ENCODE data around the gene DNLZ.

The DNLZ gene

GRCh38 chr9:136341769-136342168 is 21.8 kb downstream of the DNLZ start:
- DNase-seq: no peak
- H3K27ac Mint-ChIP-seq: no peak overlapping the region
- no peak overlapping the region for H3K4me3 Mint-ChIP-seq
- no peaks in the 10 kb centered on the region for H3K27me3 Mint-ChIP-seq
- no peaks in the 10 kb centered on the region for H3K36me3 Mint-ChIP-seq (ENCODE audit: low read depth)
- no peaks in the 10 kb centered on the region for H3K9me3 Mint-ChIP-seq
- no peaks in the 10 kb centered on the region for H3K4me1 Mint-ChIP-seq (ENCODE audit: low read depth)

DNA sequence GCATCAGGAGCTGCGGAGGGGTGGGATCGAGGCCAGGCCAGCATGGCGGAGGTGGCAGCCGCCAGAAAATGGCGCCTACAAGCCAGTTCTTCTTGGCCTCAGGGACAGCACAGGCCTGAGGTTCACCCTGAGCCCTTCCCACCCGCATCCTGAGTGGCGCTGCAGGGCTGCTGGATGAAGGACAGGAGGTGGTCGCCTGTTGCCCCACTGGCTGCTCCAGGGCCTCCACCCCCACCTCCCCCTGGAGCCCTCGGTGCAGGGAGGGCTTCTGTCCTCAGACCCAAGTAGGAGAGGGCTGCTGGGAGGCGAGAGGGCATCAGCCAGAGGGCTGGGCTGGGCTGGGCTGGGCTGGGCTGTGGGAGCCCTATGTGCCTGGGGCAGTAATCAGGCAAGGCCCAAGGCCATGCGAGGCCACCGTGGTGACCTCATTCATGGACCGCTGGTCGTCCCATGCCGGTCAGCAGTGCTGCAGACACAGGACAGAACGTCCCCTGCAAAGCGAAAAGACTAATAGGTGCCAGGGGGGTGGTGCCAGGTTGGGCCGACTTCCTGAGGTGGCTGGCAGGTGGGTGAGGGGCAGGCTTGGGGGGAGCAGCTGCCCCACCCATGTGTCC is 22.4 kb downstream of the DNLZ start:
- no peak overlapping the region for H3K4me3 Mint-ChIP-seq

DNA sequence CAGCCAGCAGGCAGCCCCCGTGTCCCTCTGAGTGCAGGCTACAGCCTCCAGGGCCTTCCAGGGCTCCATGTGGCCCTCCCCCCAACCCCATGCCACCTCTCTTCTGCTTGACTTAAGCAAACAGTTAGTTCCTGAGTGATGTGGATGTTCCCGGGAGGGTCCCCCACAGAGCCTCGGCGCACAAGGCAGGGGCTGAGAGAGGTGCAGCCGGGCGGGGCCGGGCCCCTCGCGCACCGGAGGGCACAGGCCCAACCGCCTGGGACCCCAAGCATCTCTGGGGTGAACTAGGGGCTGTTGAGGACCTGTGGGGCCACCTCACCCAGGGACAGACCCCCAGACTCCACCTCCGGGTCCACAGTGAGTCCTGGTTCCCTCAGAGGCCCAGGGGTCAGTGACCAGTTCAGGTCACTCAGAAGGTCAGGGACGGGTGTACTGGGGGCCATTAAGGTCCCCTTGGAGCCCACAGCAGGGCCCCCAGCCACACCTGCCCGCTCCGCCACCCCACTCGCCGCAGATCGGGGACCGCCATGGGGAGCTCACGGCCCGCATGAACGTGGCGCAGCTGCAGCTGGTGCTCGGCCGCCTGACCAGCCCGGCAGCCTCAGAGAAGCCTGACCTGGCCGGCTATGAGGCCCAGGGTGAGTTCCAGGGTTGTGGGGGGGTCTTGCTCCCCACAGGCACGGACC is 23.0 kb downstream of the DNLZ start:
- H3K27ac Mint-ChIP-seq: no peak overlapping the region
- DNase-seq: no peak
- H3K36me3 Mint-ChIP-seq (ENCODE audit: low read depth): no peaks in the 10 kb centered on the region
- no peak overlapping the region for H3K4me3 Mint-ChIP-seq
- H3K9me3 Mint-ChIP-seq: no peaks in the 10 kb centered on the region
- no peaks in the 10 kb centered on the region for H3K4me1 Mint-ChIP-seq (ENCODE audit: low read depth)
- H3K27me3 Mint-ChIP-seq: no peaks in the 10 kb centered on the region

More for the DNA sequence above, 22.4 kb downstream of the DNLZ start:
- Mint-ChIP-seq H3K36me3 (ENCODE audit: low read depth) (no peaks in the 10 kb centered on the region), H3K27me3 (no peaks in the 10 kb centered on the region), H3K27ac (no peak overlapping the region), H3K9me3 (no peaks in the 10 kb centered on the region), H3K4me1 (ENCODE audit: low read depth) (no peaks in the 10 kb centered on the region)
- DNase-seq: no peak

- Mint-ChIP-seq H3K4me1 (ENCODE audit: low read depth) (no peaks in the 10 kb centered on the region), H3K27ac (no peak overlapping the region), H3K9me3 (no peaks in the 10 kb centered on the region), H3K27me3 (no peaks in the 10 kb centered on the region), H3K36me3 (ENCODE audit: low read depth) (no peaks in the 10 kb centered on the region), H3K4me3 (no peak overlapping the region)
- DNase-seq: no peak
Observed at GRCh38 chr9:136339958-136340310, 23.6 kb downstream of the DNLZ start.

- no peaks in the 10 kb centered on the region for H3K9me3 Mint-ChIP-seq
- H3K4me1 Mint-ChIP-seq (ENCODE audit: low read depth): no peaks in the 10 kb centered on the region
- H3K27me3 Mint-ChIP-seq: no peaks in the 10 kb centered on the region
- H3K27ac Mint-ChIP-seq: no peak overlapping the region
- no peaks in the 10 kb centered on the region for H3K36me3 Mint-ChIP-seq (ENCODE audit: low read depth)
- H3K4me3 Mint-ChIP-seq: no peak overlapping the region
- no peak for DNase-seq
Observed at GRCh38 chr9:136339173-136339957, 24.2 kb downstream of the DNLZ start.

DNA sequence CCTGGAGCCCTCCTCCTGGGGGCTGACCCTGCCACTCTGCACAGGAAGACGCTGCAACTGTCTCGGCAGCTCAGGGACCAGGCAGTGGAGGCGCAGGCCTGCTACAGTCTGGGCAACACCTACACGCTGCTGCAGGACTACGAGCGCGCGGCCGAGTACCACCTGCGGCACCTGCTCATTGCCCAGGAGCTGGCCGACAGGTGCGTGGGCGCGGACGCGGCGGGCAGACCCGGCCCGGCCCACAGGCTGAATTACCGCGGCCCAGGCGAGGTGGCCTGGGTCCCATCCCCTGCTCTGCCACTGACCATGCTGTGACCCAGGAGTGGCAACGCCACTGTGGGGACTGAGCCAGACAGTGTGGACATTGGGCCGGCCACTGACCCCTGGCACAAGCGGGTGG is 25.0 kb downstream of the DNLZ start:
- DNase-seq: no peak
- no peak overlapping the region for H3K4me3 Mint-ChIP-seq
- H3K27ac Mint-ChIP-seq: no peak overlapping the region
- no peaks in the 10 kb centered on the region for H3K4me1 Mint-ChIP-seq (ENCODE audit: low read depth)
- no peaks in the 10 kb centered on the region for H3K9me3 Mint-ChIP-seq
- no peaks in the 10 kb centered on the region for H3K27me3 Mint-ChIP-seq
- H3K36me3 Mint-ChIP-seq (ENCODE audit: low read depth): no peaks in the 10 kb centered on the region

DNA sequence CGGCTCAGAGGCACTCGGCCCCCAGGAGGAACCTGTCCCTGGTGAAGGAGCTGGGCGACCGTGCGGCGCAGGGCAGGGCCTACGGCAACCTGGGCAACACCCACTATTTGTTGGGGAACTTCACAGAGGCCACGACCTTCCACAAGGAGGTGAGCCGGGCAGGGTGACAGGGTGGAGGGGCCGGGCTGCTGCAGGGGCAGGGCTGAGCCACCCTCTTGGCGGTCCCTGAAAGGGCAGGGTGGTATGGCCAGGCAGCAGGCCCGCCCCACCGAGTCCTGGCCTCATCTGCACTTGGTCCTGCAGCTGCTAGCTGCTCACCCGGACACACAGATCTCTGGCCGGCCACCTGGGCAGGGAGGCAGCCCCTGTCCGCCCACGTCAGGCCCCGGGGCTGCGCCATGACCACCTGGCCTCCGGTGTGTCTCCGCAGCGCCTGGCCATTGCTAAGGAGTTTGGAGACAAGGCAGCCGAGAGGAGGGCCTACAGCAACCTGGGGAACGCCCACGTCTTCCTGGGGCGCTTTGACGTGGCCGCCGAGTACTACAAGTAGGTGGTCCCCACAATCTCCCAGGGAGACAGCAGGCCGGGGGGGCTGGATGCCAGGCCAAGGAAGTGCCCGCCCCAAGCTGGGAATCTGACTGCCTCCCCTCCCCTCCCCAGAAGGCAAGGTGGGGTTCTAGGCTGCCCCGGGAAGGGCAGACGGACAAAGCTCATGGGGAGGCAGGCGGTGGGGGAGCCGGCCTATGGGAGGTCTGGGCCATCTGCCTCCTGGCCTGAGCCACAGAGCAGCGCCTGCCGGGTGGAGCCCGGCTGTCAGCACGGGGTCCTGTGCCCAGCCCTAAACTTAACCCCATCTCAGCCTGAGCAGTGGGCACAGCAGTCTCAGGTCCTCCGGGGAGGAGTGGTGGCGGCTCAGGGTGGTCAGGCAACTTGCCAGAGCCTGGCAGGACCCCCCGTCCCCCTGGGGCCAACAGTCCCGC is 25.8 kb downstream of the DNLZ start:
- Mint-ChIP-seq H3K4me1 (ENCODE audit: low read depth) (no peaks in the 10 kb centered on the region), H3K27me3 (no peaks in the 10 kb centered on the region), H3K36me3 (ENCODE audit: low read depth) (no peaks in the 10 kb centered on the region), H3K27ac (no peak overlapping the region), H3K4me3 (no peak overlapping the region), H3K9me3 (no peaks in the 10 kb centered on the region)
- DNase-seq: no peak

GRCh38 chr9:136336881-136337280 is 26.7 kb downstream of the DNLZ start:
- no peak overlapping the region for H3K27ac Mint-ChIP-seq
- H3K9me3 Mint-ChIP-seq: no peaks in the 10 kb centered on the region
- DNase-seq: no peak
- no peak overlapping the region for H3K4me3 Mint-ChIP-seq
- H3K4me1 Mint-ChIP-seq (ENCODE audit: low read depth): no peaks in the 10 kb centered on the region
- no peaks in the 10 kb centered on the region for H3K27me3 Mint-ChIP-seq
- H3K36me3 Mint-ChIP-seq (ENCODE audit: low read depth): no peaks in the 10 kb centered on the region

DNA sequence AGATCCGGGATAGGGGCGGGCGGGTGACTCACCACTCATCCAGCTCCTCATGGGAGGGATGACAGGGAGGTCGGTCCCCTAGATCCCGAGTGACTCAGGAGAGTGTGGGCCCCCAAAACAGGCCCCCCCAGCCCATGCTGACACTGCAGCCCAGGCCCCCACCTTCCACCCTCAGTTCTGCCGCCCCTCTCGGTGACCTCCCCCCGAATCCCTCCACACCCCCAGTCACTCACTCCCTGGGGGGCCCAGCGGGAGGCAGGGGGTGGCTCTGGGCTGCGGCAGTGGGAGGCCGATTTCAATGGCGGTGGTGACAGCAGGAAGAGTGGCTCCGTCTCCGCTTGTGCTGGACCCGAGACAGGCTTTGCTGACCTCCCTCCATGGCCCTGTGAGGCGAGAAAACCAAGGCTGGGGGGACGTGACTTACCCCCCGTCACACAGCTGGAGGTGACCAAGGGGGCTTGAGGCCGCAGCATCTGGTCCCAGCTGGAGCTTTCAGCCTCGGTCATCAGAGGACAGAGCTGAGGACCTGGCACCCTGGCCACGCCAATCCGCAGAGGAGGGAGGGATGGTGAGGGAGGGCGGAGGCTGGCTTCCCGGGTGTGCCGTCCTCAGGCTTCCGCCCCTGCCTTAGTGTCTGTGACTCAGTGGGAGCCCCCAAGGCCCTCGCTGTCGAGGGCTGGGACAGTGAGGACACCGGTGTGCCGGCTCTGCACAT is 27.2 kb downstream of the DNLZ start:
- Mint-ChIP-seq H3K27ac (no peak overlapping the region), H3K9me3 (no peaks in the 10 kb centered on the region), H3K4me1 (ENCODE audit: low read depth) (no peaks in the 10 kb centered on the region), H3K4me3 (no peak overlapping the region), H3K36me3 (ENCODE audit: low read depth) (no peaks in the 10 kb centered on the region), H3K27me3 (no peaks in the 10 kb centered on the region)
- no peak for DNase-seq

GRCh38 chr9:136335296-136336155 is 28.0 kb downstream of the DNLZ start:
- H3K4me3 Mint-ChIP-seq: no peak overlapping the region
- H3K27ac Mint-ChIP-seq: no peak overlapping the region
- no peaks in the 10 kb centered on the region for H3K9me3 Mint-ChIP-seq
- DNase-seq: no peak
- H3K27me3 Mint-ChIP-seq: no peaks in the 10 kb centered on the region
- H3K36me3 Mint-ChIP-seq (ENCODE audit: low read depth): no peaks in the 10 kb centered on the region
- H3K4me1 Mint-ChIP-seq (ENCODE audit: low read depth): no peaks in the 10 kb centered on the region

GRCh38 chr9:136334541-136334940 is 29.0 kb downstream of the DNLZ start:
- H3K4me3 Mint-ChIP-seq: no peak overlapping the region
- no peaks in the 10 kb centered on the region for H3K27me3 Mint-ChIP-seq
- H3K9me3 Mint-ChIP-seq: no peaks in the 10 kb centered on the region
- no peak overlapping the region for H3K27ac Mint-ChIP-seq
- H3K36me3 Mint-ChIP-seq (ENCODE audit: low read depth): no peaks in the 10 kb centered on the region
- DNase-seq: no peak
- no peaks in the 10 kb centered on the region for H3K4me1 Mint-ChIP-seq (ENCODE audit: low read depth)

DNA sequence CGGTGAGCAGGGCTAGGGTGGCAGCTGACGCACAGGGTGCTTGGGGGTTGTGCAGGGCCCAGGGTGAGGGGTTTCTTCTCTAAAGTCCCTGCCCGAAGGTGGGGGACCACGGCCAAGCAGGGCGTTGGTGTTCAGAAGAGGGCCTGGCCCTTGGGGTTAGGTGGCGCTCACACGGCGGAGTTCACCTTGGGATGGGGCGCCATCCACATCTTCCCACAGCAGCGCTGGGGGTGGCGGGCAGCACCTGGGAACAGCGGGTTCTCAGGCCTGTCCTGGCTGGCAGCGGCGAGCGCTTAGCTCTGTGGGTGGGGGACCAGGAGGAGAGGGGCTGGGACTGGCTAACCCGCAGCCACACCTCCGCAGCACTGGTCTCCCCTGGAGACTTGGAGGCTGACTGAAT is 30.1 kb downstream of the DNLZ start:
- Mint-ChIP-seq H3K27ac (no peak overlapping the region), H3K4me1 (ENCODE audit: low read depth) (peaks cover 5% of the 10 kb centered on the region), H3K27me3 (no peaks in the 10 kb centered on the region), H3K36me3 (ENCODE audit: low read depth) (no peaks in the 10 kb centered on the region), H3K9me3 (no peaks in the 10 kb centered on the region), H3K4me3 (no peak overlapping the region)
- DNase-seq: no peak

GRCh38 chr9:136333045-136333444 is 30.5 kb downstream of the DNLZ start:
- Mint-ChIP-seq H3K9me3 (no peaks in the 10 kb centered on the region), H3K27ac (no peak overlapping the region), H3K4me1 (ENCODE audit: low read depth) (peaks cover 6% of the 10 kb centered on the region), H3K36me3 (ENCODE audit: low read depth) (no peaks in the 10 kb centered on the region), H3K4me3 (no peak overlapping the region), H3K27me3 (no peaks in the 10 kb centered on the region)
- DNase-seq: no peak

All from activated T-cell treated with anti-CD3 and anti-CD28 coated beads, Interleukin-2, amount 50 U/mL, for 24 hours (primary cell).